ENCODE measurements around the gene IL17B.

DNA sequence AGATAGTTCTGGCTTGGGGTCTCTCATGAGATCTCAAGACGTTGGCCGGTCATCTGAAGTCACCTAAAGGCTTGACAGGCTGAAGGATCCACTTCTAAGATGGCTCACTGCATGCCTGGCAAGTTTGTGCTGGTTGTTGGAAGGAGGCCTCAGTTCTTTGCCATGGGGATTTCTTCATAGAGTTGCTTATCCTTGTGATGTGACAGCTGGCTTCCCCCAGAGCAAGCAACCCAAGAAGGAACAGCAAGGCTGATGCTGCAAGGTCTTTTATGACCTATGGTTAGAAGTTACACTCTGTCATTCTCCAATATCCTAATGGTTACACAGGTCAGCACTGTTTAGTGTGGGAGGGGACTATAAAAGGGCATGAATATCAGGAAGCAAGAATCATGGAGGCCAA, 54.5 kb downstream of the IL17B start:
- TF ChIP-seq, protein P1, sequence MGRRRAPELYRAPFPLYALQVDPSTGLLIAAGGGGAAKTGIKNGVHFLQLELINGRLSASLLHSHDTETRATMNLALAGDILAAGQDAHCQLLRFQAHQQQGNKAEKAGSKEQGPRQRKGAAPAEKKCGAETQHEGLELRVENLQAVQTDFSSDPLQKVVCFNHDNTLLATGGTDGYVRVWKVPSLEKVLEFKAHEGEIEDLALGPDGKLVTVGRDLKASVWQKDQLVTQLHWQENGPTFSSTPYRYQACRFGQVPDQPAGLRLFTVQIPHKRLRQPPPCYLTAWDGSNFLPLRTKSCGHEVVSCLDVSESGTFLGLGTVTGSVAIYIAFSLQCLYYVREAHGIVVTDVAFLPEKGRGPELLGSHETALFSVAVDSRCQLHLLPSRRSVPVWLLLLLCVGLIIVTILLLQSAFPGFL (CRISPR knock-in tag; IDR thresholded peaks at IDR 0.05; ENCODE audit: borderline replicate concordance): no peak
- TF ChIP-seq, protein P2, sequence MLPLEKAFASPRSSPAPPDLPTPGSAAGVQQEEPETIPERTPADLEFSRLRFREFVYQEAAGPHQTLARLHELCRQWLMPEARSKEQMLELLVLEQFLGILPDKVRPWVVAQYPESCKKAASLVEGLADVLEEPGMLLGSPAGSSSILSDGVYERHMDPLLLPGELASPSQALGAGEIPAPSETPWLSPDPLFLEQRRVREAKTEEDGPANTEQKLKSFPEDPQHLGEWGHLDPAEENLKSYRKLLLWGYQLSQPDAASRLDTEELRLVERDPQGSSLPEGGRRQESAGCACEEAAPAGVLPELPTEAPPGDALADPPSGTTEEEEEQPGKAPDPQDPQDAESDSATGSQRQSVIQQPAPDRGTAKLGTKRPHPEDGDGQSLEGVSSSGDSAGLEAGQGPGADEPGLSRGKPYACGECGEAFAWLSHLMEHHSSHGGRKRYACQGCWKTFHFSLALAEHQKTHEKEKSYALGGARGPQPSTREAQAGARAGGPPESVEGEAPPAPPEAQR (CRISPR knock-in tag; IDR thresholded peaks at IDR 0.05): no peak
- TF ChIP-seq, protein P3, sequence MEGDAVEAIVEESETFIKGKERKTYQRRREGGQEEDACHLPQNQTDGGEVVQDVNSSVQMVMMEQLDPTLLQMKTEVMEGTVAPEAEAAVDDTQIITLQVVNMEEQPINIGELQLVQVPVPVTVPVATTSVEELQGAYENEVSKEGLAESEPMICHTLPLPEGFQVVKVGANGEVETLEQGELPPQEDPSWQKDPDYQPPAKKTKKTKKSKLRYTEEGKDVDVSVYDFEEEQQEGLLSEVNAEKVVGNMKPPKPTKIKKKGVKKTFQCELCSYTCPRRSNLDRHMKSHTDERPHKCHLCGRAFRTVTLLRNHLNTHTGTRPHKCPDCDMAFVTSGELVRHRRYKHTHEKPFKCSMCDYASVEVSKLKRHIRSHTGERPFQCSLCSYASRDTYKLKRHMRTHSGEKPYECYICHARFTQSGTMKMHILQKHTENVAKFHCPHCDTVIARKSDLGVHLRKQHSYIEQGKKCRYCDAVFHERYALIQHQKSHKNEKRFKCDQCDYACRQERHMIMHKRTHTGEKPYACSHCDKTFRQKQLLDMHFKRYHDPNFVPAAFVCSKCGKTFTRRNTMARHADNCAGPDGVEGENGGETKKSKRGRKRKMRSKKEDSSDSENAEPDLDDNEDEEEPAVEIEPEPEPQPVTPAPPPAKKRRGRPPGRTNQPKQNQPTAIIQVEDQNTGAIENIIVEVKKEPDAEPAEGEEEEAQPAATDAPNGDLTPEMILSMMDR (IDR thresholded peaks at IDR 0.05): no peak
- TF ChIP-seq FOXK1 (CRISPR knock-in tag; IDR thresholded peaks at IDR 0.05) (no peak), CREB1 (CRISPR knock-in tag; IDR thresholded peaks at IDR 0.05) (no peak), FOXP1 (CRISPR knock-in tag; IDR thresholded peaks at IDR 0.05; ENCODE audit: borderline replicate concordance) (no peak), ZBTB21 (CRISPR knock-in tag; IDR thresholded peaks at IDR 0.05; ENCODE audit: borderline replicate concordance) (no peak)
- TF ChIP-seq, protein P4, sequence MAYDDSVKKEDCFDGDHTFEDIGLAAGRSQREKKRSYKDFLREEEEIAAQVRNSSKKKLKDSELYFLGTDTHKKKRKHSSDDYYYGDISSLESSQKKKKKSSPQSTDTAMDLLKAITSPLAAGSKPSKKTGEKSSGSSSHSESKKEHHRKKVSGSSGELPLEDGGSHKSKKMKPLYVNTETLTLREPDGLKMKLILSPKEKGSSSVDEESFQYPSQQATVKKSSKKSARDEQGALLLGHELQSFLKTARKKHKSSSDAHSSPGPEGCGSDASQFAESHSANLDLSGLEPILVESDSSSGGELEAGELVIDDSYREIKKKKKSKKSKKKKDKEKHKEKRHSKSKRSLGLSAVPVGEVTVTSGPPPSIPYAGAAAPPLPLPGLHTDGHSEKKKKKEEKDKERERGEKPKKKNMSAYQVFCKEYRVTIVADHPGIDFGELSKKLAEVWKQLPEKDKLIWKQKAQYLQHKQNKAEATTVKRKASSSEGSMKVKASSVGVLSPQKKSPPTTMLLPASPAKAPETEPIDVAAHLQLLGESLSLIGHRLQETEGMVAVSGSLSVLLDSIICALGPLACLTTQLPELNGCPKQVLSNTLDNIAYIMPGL (CRISPR knock-in tag; IDR thresholded peaks at IDR 0.05): no peak
